H1 (cell line): Measurements from ENCODE around the gene SLC1A2. TPM values are rescaled to one million over a fixed set of nuclear protein-coding genes. Genes with fewer than 3 reads are reported as not detected.

Source experiments
- BACH1 ChIP-seq: IDR thresholded peaks from 2 replicates; pipeline ENCODE4 v1.6.1; 2012; ENCODE audit warnings: low read length, improper control_type of control experiment
- GABPA ChIP-seq: IDR thresholded peaks from 2 replicates; pipeline ENCODE4 v1.6.1; 2011; ENCODE audit warnings: mild to moderate bottlenecking, low read length, moderate library complexity, borderline replicate concordance; ENCODE audit not compliant: insufficient read depth
- RFX5 ChIP-seq: IDR thresholded peaks from 2 replicates; pipeline ENCODE4 v1.6.1; 2011; ENCODE audit warnings: low read depth, low read length, improper control_type of control experiment, borderline replicate concordance
- ZNF274 ChIP-seq: IDR thresholded peaks from 2 replicates; pipeline ENCODE4 v1.7.0; 2012; ENCODE audit warnings: low read length, borderline replicate concordance; ENCODE audit errors: extremely low read depth
- polyA plus RNA-seq, 7 experiments: library from polyadenylated mRNA; depleted of rRNA in 3 of 7; stranded (reverse) in 5 of 7; unstranded in 2 of 7; fragments of >200 nt in 5 of 7; fragments of 200-250 nt in 2 of 7; gene quantifications; 1 replicate in 5 of 7; 2 replicates in 1 of 7; 4 replicates in 1 of 7; pipeline versions ENCODE4 v1.2.1 to v1.2.3, GENCODE V29; 2011 to 2013; ENCODE audit warnings: missing spikeins in 2 of 7, mixed read lengths in 2 of 7
- total RNA-seq: library from RNA; stranded (reverse); fragmentation: NEBNext Ultra II Directional; extraction: Animal tissue kit (Norgen Biotek cat#: 25700); gene quantifications from 2 replicates; pipeline ENCODE4 v1.2.1, GENCODE V29; 2021

Gene SLC1A2
- total and polyA plus RNA-seq, 2 of the 8 experiments (the other 6 are each of a cell fraction or from before 2014, with no cell fraction given), result 0.57 to 1.2 TPM

- TF ChIP-seq GABPA (no peak), RFX5 (no peak), BACH1 (no peak), ZNF274 (no peak)
Measured at GRCh38 chr11:35390737-35391682, 28.3 kb downstream of the SLC1A2 start (continued).
